Muscle of arm (tissue), 12 donors: ENCODE data around the gene UBAP2. TPM values are rescaled to one million over a fixed set of nuclear protein-coding genes. Genes with fewer than 3 reads are reported as not detected.
"Not testable (repeated sequence)": the region's sequence is repeated elsewhere in the genome, so short reads cannot be mapped to it uniquely, and the experiment has no call there.

ENCODE experiments used
- DNase-seq: peaks from one replicate; pipeline ENCODE4 v3.0.0-alpha.2; 2013
- polyA plus RNA-seq, 12 donors: library from polyadenylated mRNA; unstranded; fragments of 120-200 nt; gene quantifications; one replicate each; pipeline ENCODE4 v1.2.1, GENCODE V29; 2013; ENCODE audit not compliant: insufficient read length in 12 of 12

UBAP2 gene
- polyA plus RNA-seq, 12 donors = 53.2 to 173 (median 73.1) TPM

GRCh38 chr9:34049630-34050384 is 1.1 kb upstream of the UBAP2 start:
- no peak for DNase-seq

DNA sequence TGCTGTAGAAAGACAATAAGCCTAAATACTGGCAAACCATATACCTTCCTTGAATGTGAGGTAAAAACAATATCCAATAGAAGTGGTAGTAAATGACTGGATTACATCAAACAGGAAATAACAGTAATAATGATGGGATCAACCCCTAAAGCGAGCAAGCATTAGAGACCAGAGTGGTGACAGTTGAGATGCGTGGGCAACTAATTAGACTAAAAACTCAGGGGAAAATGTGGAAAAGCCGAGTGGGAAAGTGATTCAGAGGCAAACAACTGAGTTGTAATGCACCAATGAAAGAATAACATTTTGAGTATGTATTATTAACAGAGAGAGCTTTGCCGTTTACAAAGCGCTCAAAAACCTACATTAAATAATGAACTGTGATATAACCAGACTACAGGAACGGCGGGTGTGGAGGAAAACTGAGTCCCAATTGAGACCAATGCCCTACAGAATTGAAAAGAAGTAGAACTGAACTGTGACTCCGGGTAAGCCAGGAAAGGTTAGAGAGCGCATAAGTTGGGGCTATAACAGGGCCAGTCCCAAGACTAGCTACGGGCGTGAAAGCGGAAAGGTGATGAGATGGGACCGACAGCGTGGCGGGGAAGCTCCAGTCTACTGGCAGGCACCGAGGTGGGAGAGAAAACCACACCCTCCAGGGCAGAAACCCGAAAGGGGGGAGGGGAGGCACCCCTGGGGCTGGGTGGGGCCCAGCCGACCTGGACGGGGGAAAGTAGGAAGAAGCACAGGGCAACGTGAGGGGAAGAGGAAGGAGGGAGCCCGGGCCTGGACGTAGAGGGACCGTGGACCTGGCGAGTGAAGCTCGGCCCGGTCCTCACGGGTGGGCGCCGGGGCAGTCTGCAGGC is 592 bp downstream of the UBAP2 start:
- no peak for DNase-seq

- no peak for DNase-seq
Measured at GRCh38 chr9:34046784-34047379, 1.8 kb downstream of the UBAP2 start.

DNA sequence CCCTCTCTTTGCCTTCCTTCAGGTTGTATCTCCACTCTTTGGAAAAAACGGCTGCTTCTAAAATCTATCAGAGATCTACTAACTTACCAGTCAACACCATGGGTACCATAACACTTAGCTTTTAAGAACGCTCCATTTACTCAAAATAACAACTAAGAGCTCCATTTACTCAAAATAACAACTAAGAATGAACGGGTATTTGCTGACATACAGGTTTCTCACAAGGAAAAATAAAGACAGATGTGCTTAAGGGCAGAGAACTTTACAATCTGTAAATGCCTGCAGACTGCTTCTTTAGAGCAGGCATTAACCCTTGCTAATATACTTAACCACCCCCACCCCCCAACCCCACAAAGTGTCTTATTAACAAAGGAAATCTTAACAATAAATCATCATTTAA is 2.8 kb downstream of the UBAP2 start:
- no peak for DNase-seq

DNA sequence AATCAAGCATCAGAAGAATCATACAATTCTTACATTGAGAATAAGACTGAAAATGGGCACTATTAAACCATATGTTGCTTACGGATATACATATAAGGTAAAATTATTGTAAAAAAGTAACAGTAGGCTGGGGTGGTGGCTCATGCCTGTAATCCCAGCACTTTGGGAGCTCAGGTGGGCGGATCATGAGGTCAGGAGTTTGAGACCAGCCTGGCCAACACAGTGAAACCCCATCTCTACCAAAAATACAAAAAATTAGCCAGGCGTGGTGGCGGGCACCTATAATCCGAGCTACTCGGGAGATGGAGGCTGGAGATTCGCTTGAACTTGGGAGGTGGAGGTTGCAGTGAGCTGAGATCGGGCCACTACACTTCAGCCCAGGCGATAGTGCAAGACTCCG is 6.6 kb downstream of the UBAP2 start:
- not testable (repeated sequence) for DNase-seq

- DNase-seq = not testable (repeated sequence)
Measured at GRCh38 chr9:34038851-34039250, 9.8 kb downstream of the UBAP2 start.

DNA sequence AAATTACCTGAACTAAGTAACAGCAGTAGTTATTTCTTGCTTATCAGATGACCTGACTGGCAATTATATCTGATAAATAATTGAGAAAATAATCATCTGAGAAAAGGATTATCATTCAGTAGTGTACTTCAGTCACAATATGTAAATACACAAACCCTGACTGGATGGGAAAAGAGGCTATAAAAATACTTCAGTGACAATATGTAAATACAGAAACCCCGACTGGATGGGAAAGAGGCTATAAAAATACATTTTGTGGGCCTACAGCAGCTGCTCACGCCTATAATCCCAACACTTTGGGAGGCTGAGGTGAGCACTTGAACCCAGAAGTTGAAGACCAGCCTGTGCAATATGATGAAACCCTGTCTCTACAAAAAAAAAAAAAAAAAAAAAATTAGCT is 11.1 kb downstream of the UBAP2 start:
- no peak for DNase-seq

DNA sequence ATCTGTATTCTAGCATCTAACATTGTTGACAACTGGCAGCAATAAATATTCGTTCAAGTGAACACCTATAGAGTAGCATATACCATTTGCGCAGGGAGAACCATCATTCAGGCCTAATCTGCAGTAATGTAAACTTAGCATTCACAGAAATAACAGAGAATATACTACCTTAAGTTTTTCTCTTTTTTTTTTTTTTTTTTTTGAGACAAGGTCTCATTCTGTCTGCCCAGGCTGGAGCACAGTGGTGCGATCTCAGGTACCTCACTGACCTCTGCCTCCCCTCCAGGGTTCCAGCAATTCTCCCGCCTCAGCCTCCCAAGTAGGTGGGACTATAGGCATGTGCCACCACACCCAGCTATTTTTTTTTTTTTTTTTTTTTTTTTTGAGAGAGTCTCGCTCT is 12.1 kb downstream of the UBAP2 start:
- no peak for DNase-seq

DNA sequence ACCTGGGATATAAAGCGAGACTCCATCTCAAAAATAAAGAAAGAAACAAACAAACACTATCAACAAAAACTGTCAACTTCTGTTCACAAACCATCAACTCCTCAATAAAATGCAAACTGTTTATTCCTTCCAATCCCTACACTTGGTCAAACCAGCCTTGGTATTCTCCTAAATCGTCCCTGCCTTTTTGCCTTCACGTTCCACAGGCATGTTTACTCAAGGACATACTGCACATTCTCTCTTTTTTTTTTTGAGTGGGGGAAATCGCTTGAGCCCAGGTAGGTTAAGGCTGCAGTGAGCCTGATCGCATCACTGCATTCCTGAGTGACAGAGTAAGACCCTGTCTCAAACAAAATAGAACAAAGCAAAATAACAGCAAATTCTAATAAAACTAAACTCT is 13.0 kb downstream of the UBAP2 start:
- DNase-seq = no peak

GRCh38 chr9:34034698-34035065 is 14.0 kb downstream of the UBAP2 start:
- DNase-seq = no peak

GRCh38 chr9:34032631-34033030 is 16.1 kb downstream of the UBAP2 start:
- DNase-seq = no peak

DNA sequence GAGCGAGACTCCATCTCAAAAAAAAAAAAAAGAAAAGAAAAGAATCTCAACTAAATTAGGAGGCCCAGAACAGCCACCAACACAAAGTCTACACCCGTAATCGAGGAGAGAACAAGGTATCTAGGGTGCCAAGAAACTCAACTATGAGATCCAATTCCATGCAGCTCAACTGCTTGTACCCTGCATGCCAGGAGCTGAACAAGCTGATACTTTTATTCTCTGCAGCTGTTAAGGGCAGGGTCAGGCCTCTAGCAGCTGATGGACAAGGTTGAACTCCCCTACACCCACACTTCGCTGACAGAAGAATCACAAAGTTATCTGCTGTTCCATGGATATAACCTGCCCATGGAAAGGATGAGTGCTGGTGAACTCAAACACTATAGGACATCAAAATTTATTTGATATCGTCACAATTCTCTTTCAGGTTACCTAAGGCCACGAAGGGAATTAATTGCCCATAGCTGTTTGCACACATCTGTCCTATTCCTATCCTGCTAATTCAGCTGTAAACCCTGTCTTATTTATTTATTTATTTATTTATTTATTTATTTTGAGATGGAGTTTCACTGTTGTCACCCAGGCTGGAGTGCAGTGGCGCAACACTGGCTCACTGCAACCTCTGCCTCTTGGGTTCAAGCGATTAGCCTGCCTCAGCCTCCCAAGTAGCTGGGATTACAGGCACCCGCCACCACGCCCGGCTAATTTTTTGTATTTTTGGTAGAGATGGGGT is 20.7 kb downstream of the UBAP2 start:
- DNase-seq = no peak

DNA sequence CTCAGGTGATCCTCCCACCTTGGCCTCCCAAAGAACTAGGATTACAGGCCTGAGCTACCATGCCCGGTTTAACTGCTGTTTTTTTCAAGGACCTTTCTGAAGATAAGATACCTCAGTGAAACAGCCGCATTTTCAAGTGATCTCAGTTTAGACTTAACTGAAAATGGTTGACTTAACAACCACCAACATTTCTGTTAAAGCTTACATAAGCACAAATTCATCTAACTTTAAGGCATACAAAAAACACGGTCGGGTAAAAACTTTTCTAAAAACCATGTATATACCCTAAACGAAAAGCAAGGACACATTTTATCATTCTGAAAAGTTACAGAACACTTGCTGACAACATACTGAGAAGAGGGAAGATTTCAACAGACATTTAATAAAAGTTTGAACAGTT is 22.9 kb downstream of the UBAP2 start:
- no peak for DNase-seq

DNA sequence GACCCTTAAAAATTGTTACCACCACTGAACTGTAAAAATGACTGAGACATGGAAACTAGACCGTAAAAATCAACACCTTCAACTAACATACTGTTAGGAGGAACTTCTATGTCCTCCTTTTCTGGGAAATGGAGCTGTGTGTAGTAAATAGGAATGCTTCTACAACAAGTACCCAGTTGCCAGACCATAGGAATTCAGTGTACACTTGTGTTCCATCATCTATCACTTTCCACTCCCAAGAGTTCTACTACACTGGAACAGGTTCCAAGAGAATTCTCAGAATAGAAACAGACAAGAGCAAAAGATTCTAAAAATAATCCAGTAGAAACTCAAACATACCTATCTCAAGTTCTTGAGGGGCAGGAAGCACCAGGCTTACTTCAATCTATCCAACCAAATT is 23.6 kb downstream of the UBAP2 start:
- no peak for DNase-seq

DNA sequence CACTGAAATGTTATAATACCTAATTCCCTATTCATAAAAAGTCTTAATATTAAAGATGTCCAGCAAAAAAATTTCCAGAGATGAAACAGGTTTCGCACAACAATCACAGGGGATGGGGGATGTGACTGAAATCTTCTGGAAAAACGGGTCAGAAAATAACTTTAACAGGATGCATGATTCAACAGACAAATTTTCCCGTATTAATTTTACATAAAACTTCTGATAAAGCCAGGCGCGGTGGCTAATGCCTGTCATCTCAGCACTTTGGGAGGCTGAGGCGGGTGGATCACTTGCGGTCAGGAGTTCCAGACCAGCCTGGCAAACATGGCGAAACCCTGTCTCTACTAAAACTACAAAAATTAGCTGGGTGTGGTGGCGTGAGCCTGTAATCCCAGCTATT is 24.2 kb downstream of the UBAP2 start:
- DNase-seq = not testable (repeated sequence)

DNA sequence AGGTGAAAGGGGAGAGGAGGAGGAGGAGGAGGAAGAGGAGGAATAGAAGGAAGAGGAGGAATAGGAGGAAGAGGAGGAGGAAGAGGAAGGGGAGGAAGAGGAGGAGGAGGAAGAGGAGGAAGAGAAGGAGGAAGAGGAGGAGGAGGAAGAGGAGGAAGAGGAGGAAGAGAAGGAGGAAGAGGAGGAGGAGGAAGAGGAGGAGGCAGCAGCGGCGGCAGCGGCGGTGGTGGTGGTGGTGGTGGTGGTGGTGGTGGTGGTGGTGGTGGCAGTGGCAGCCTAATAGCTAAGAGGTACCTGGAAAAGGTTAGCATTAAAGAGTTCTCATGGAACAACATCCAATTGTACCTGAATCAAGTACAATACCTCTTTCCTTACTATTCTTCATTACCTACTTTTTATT is 32.5 kb downstream of the UBAP2 start:
- DNase-seq = no peak

DNA sequence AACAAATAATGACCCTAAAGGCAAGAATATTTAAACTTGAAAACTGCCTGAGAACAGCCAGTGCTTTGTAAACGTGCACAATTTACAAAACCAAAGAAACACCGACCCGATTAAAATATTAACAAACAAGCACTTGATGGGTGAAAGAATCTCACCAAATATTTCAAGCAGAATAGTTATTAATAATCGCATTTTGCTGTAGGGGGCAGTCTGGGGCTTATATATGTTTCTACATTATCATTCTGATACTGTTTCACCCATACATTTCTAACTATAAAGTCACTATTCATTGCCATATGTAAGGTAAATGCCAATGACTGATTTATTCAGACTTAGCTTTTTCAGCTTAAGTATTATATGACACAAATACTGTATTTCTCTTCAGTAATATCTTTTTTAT is 37.7 kb downstream of the UBAP2 start:
- no peak for DNase-seq

DNA sequence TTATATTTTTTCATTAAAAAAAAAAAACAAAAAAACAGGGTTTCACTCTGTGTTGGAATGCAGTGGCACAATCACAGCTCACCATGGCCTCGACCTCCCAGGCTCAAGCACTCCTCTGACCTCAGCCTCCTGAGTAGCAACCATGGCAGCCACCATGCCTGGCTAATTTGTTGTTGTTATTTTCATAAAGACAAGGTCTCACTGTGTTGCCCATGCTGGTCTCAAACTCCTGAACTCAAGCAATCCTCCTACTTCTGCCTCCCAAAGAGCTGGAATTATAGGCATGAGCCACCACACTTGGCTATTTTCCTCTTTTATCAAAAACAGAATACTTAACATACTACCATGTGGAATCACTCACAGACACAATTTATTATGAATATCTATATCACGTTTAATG is 46.7 kb downstream of the UBAP2 start:
- no peak for DNase-seq

- no peak for DNase-seq
Measured at GRCh38 chr9:34001298-34001697, 47.4 kb downstream of the UBAP2 start.

GRCh38 chr9:33995449-33995848 is 53.2 kb downstream of the UBAP2 start:
- no peak for DNase-seq

GRCh38 chr9:33993104-33993503 is 55.6 kb downstream of the UBAP2 start:
- DNase-seq = no peak

DNA sequence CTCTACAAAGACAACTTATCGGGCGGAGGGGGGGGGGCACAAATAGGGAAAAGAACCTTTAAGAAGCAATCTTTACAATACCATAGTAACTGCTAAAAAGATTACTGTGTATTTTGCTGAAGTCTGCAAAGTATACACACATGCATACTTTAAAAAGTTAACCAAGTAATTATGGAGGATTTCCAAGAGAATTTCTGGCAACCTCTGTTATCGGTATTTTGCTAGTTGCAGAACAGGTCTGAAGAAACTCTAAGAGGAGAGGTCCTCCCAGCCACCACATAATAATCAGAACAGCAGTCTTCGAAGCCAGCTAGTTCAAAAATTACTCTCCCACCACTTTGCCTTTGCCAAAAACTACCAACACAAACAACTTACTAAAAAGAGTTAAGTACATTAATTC is 56.1 kb downstream of the UBAP2 start:
- DNase-seq = peak; percentile 13
